Measurements from ENCODE around the gene UBAC1. TPM values are rescaled to one million over a fixed set of nuclear protein-coding genes. Genes with fewer than 3 reads are reported as not detected.

Gene UBAC1
- total and polyA plus RNA-seq, 10 of the 15 experiments (the other 5 are each of a cell fraction or from before 2014, with no cell fraction given): 16.7 to 54.6 (median 38.5) TPM

- TF ChIP-seq, protein P1, sequence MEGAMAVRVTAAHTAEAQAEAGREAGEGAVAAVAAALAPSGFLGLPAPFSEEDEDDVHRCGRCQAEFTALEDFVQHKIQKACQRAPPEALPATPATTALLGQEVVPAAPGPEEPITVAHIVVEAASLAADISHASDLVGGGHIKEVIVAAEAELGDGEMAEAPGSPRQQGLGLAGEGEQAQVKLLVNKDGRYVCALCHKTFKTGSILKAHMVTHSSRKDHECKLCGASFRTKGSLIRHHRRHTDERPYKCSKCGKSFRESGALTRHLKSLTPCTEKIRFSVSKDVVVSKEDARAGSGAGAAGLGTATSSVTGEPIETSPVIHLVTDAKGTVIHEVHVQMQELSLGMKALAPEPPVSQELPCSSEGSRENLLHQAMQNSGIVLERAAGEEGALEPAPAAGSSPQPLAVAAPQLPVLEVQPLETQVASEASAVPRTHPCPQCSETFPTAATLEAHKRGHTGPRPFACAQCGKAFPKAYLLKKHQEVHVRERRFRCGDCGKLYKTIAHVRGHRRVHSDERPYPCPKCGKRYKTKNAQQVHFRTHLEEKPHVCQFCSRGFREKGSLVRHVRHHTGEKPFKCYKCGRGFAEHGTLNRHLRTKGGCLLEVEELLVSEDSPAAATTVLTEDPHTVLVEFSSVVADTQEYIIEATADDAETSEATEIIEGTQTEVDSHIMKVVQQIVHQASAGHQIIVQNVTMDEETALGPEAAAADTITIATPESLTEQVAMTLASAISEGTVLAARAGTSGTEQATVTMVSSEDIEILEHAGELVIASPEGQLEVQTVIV (IDR thresholded peaks at IDR 0.05; ENCODE audit: borderline replicate concordance, partially characterized antibody): no peak
- TF ChIP-seq, protein P2, sequence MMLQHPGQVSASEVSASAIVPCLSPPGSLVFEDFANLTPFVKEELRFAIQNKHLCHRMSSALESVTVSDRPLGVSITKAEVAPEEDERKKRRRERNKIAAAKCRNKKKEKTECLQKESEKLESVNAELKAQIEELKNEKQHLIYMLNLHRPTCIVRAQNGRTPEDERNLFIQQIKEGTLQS (IDR thresholded peaks at IDR 0.05; ENCODE audit: borderline replicate concordance, extremely low read depth, low read depth, low read length): no peak
- TF ChIP-seq ESRRA (IDR thresholded peaks at IDR 0.05; ENCODE audit: low read length): peak; percentile 89; the same call in 1 of the 2 replicates
- TF ChIP-seq CEBPB (IDR thresholded peaks at IDR 0.05; ENCODE audit: borderline replicate concordance in 1 of 2, low read depth in 2 of 2, low read length in 2 of 2): no peak
- TF ChIP-seq, protein P3, sequence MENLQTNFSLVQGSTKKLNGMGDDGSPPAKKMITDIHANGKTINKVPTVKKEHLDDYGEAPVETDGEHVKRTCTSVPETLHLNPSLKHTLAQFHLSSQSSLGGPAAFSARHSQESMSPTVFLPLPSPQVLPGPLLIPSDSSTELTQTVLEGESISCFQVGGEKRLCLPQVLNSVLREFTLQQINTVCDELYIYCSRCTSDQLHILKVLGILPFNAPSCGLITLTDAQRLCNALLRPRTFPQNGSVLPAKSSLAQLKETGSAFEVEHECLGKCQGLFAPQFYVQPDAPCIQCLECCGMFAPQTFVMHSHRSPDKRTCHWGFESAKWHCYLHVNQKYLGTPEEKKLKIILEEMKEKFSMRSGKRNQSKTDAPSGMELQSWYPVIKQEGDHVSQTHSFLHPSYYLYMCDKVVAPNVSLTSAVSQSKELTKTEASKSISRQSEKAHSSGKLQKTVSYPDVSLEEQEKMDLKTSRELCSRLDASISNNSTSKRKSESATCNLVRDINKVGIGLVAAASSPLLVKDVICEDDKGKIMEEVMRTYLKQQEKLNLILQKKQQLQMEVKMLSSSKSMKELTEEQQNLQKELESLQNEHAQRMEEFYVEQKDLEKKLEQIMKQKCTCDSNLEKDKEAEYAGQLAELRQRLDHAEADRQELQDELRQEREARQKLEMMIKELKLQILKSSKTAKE (IDR thresholded peaks at IDR 0.05; ENCODE audit: low read depth, poor library complexity, severe bottlenecking): no peak
- TF ChIP-seq IKZF1 (conservative IDR thresholded peaks at IDR 0.05): no peak
- peak in 1 of 2 experiments; percentile 15; a peak in 1 of 4 replicates for TF ChIP-seq IKZF2 (IDR thresholded peaks at IDR 0.05)
- 0 out of 3 replicates have a peak, but pooled peaks have one; percentile 23 for TF ChIP-seq POU2F2 (IDR thresholded peaks at IDR 0.05; ENCODE audit: borderline replicate concordance, low read depth, low read length)
- TF ChIP-seq, protein P4, sequence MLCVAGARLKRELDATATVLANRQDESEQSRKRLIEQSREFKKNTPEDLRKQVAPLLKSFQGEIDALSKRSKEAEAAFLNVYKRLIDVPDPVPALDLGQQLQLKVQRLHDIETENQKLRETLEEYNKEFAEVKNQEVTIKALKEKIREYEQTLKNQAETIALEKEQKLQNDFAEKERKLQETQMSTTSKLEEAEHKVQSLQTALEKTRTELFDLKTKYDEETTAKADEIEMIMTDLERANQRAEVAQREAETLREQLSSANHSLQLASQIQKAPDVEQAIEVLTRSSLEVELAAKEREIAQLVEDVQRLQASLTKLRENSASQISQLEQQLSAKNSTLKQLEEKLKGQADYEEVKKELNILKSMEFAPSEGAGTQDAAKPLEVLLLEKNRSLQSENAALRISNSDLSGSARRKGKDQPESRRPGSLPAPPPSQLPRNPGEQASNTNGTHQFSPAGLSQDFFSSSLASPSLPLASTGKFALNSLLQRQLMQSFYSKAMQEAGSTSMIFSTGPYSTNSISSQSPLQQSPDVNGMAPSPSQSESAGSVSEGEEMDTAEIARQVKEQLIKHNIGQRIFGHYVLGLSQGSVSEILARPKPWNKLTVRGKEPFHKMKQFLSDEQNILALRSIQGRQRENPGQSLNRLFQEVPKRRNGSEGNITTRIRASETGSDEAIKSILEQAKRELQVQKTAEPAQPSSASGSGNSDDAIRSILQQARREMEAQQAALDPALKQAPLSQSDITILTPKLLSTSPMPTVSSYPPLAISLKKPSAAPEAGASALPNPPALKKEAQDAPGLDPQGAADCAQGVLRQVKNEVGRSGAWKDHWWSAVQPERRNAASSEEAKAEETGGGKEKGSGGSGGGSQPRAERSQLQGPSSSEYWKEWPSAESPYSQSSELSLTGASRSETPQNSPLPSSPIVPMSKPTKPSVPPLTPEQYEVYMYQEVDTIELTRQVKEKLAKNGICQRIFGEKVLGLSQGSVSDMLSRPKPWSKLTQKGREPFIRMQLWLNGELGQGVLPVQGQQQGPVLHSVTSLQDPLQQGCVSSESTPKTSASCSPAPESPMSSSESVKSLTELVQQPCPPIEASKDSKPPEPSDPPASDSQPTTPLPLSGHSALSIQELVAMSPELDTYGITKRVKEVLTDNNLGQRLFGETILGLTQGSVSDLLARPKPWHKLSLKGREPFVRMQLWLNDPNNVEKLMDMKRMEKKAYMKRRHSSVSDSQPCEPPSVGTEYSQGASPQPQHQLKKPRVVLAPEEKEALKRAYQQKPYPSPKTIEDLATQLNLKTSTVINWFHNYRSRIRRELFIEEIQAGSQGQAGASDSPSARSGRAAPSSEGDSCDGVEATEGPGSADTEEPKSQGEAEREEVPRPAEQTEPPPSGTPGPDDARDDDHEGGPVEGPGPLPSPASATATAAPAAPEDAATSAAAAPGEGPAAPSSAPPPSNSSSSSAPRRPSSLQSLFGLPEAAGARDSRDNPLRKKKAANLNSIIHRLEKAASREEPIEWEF (IDR thresholded peaks at IDR 0.05; ENCODE audit: insufficient replicate concordance, low read depth, low read length): no peak
- TF ChIP-seq, protein P5, sequence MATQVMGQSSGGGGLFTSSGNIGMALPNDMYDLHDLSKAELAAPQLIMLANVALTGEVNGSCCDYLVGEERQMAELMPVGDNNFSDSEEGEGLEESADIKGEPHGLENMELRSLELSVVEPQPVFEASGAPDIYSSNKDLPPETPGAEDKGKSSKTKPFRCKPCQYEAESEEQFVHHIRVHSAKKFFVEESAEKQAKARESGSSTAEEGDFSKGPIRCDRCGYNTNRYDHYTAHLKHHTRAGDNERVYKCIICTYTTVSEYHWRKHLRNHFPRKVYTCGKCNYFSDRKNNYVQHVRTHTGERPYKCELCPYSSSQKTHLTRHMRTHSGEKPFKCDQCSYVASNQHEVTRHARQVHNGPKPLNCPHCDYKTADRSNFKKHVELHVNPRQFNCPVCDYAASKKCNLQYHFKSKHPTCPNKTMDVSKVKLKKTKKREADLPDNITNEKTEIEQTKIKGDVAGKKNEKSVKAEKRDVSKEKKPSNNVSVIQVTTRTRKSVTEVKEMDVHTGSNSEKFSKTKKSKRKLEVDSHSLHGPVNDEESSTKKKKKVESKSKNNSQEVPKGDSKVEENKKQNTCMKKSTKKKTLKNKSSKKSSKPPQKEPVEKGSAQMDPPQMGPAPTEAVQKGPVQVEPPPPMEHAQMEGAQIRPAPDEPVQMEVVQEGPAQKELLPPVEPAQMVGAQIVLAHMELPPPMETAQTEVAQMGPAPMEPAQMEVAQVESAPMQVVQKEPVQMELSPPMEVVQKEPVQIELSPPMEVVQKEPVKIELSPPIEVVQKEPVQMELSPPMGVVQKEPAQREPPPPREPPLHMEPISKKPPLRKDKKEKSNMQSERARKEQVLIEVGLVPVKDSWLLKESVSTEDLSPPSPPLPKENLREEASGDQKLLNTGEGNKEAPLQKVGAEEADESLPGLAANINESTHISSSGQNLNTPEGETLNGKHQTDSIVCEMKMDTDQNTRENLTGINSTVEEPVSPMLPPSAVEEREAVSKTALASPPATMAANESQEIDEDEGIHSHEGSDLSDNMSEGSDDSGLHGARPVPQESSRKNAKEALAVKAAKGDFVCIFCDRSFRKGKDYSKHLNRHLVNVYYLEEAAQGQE (IDR thresholded peaks at IDR 0.05; ENCODE audit: low read depth, low read length): no peak
- TF ChIP-seq TCF7 (IDR thresholded peaks at IDR 0.05; ENCODE audit: borderline replicate concordance): no peak
- TF ChIP-seq MTA3 (IDR thresholded peaks at IDR 0.05; ENCODE audit: borderline replicate concordance, low read length): no peak
- no peak for TF ChIP-seq JUND (IDR thresholded peaks at IDR 0.05; ENCODE audit: low read depth, low read length)
- TF ChIP-seq IRF3 (IDR thresholded peaks at IDR 0.05): no peak
Measured at GRCh38 chr9:135887585-135888050, 73.6 kb downstream of the UBAC1 start (continued).
